ENCODE results near the gene GPC6. TPM values are rescaled to one million over a fixed set of nuclear protein-coding genes. Genes with fewer than 3 reads are reported as not detected.

Gene GPC6
- total and polyA plus RNA-seq, 9 of the 15 experiments (the other 6 are each of a cell fraction or from before 2014, with no cell fraction given): under 0.01 to 0.20 (median 0.01) TPM; not detected in 4

- TF ChIP-seq RBM15 (IDR thresholded peaks at IDR 0.05; ENCODE audit: insufficient read depth, low read length) (no peak), ZBTB8A (IDR thresholded peaks at IDR 0.05; ENCODE audit: partially characterized antibody) (no peak)
Measured at GRCh38 chr13:93502071-93502470, 275.5 kb downstream of the GPC6 start (continued).

DNA sequence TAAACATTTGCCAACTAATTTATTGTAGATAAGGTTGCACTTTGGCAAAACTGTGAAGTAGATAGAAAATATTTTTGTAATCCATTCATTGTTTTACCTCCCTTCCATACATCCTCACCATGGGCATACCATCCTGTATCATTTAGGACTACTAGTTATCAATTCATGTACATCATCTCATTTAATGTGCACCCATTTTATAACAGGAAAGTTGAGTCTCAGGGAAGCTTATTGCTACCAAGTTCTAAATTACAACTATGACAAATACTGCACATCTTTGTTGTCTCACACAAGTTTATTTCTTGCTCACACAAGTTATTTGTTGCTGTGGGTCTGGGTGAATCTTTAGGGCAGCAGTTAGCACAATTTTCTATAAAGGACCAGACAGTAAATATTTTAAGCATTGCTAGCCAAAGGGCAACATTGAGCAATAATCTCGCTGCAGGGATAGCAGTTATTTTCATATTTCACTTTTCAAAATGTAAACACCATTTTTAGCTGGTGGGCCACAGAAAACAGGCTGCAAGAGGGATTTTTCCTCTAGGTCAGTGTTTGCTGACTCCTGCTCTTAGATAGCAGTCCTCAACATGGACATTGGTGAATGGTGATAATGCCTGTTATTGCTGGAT, 276.5 kb downstream of the GPC6 start:
- H3K9me3 ChIP-seq (replicated peaks; ENCODE audit: control insufficient read depth, insufficient read depth, low read depth, low read length): no peaks in the 10 kb centered on the region
- in situ Hi-C loops (cut with MboI) (no loop called here), intact Hi-C loops (cut with micrococcal nuclease) (no loop called here)
- FAIRE-seq: no peak
- H3K4me1 ChIP-seq (replicated peaks in 1 of 2; ENCODE audit: control insufficient read depth in 2 of 2, insufficient read depth in 2 of 2, low read length in 2 of 2): no peaks in the 10 kb centered on the region
- no TSS peak for BruUV-seq (replicated peaks)
- H3K4me2 ChIP-seq (ENCODE audit: insufficient read depth, low read length): no peak overlapping the region
- no peaks in the 10 kb centered on the region for H3K27me3 ChIP-seq (ENCODE audit: control insufficient read depth in 2 of 2, insufficient read depth in 2 of 2, low read length in 2 of 2)
- ATAC-seq: no peak
- H3K79me2 ChIP-seq (ENCODE audit: control insufficient read depth, insufficient read depth, low read length): no peaks in the 10 kb centered on the region
- WGBS (ENCODE audit: insufficient coverage, low coverage, missing lambda C conversion rate): 0% methylated on average over 1 of the region's 1 CpG
- H4K20me1 ChIP-seq (replicated peaks; ENCODE audit: control insufficient read depth, insufficient read depth, low read length): no peaks in the 10 kb centered on the region
- no peak for DNase-seq (ENCODE audit: extremely low read depth in 1 of 4, low spot score in 3 of 4)
- no peak overlapping the region for H3K9ac ChIP-seq (ENCODE audit: insufficient read depth in 1 of 2, low read depth in 2 of 2, low read length in 2 of 2)
- no peak overlapping the region for H3K4me3 ChIP-seq
- H3K27ac ChIP-seq (ENCODE audit: extremely low read depth, low read depth, low read length): no peak overlapping the region
- H2AFZ ChIP-seq (ENCODE audit: low read depth, low read length): no peak overlapping the region
- CTCF ChIA-PET (ENCODE audit: low intra/inter-chr PET ratio): no interaction called here
- no peaks in the 10 kb centered on the region for H3K9me1 ChIP-seq (ENCODE audit: control insufficient read depth, insufficient read depth, low read length)
- no peaks in the 10 kb centered on the region for H3K36me3 ChIP-seq (ENCODE audit: control insufficient read depth, insufficient read depth, low read length)
- POLR2A ChIA-PET: no interaction called here
- no peak for TF ChIP-seq L3MBTL2 (IDR thresholded peaks at IDR 0.05)
- TF ChIP-seq RBM39 (optimal IDR thresholded peaks at IDR 0.05; ENCODE audit: low read depth, low read length): no peak
- no peak for TF ChIP-seq POLR2AphosphoS2 (IDR thresholded peaks at IDR 0.05; ENCODE audit: low read length)
- TF ChIP-seq ZNF766 (CRISPR knock-in tag; conservative IDR thresholded peaks at IDR 0.05): no peak
- no peak for TF ChIP-seq ZNF76 (CRISPR knock-in tag; IDR thresholded peaks at IDR 0.05; ENCODE audit: borderline replicate concordance)
- TF ChIP-seq ZNF253 (CRISPR knock-in tag; conservative IDR thresholded peaks at IDR 0.05): no peak
- TF ChIP-seq FOXK1 (CRISPR knock-in tag; IDR thresholded peaks at IDR 0.05; ENCODE audit: borderline replicate concordance): no peak
- TF ChIP-seq PTRF (tag; IDR thresholded peaks at IDR 0.05): no peak
- TF ChIP-seq VEZF1 (CRISPR knock-in tag; IDR thresholded peaks at IDR 0.05): no peak
- no peak for TF ChIP-seq ZNF449 (CRISPR knock-in tag; IDR thresholded peaks at IDR 0.05)
- TF ChIP-seq RBFOX2 (IDR thresholded peaks at IDR 0.05; ENCODE audit: low read depth, low read length): no peak
- TF ChIP-seq CEBPZ (IDR thresholded peaks at IDR 0.05; ENCODE audit: borderline replicate concordance, low read depth, low read length): no peak
- no peak for TF ChIP-seq HDAC3 (IDR thresholded peaks at IDR 0.05; ENCODE audit: borderline replicate concordance, partially characterized antibody)
